HG02588 (cell line): Measurements from ENCODE around the gene PLEKHN1.
"Not testable (repeated sequence)": the region's sequence is repeated elsewhere in the genome, so short reads cannot be mapped to it uniquely, and the experiment has no call there.

Source experiments
- ATAC-seq: cut with Tn5 transposase; IDR thresholded peaks from one replicate; pipeline ENCODE4 v1.9.1; 2021; ENCODE audit warnings: mild to moderate bottlenecking, moderate library complexity; ENCODE audit not compliant: unreplicated experiment

Gene PLEKHN1

GRCh38 chr1:941588-942383 lies 24.5 kb upstream of the PLEKHN1 start:
- no peak for ATAC-seq

GRCh38 chr1:942411-942821 lies 23.9 kb upstream of the PLEKHN1 start:
- no peak for ATAC-seq

- ATAC-seq = no peak
Measured at GRCh38 chr1:942864-943533, 23.3 kb upstream of the PLEKHN1 start.

- ATAC-seq = no peak
Measured at GRCh38 chr1:943545-944340, 22.5 kb upstream of the PLEKHN1 start.

- no peak for ATAC-seq
Measured at GRCh38 chr1:944341-945325, 21.6 kb upstream of the PLEKHN1 start.

GRCh38 chr1:945688-946556 lies 20.4 kb upstream of the PLEKHN1 start:
- ATAC-seq = no peak

GRCh38 chr1:946811-947210 lies 19.5 kb upstream of the PLEKHN1 start:
- ATAC-seq = not testable (repeated sequence)

GRCh38 chr1:947958-948357 lies 18.3 kb upstream of the PLEKHN1 start:
- ATAC-seq = no peak

- no peak for ATAC-seq
Measured at GRCh38 chr1:950268-950667, 16.0 kb upstream of the PLEKHN1 start.

- no peak for ATAC-seq
Measured at GRCh38 chr1:950881-951280, 15.4 kb upstream of the PLEKHN1 start.

GRCh38 chr1:951364-951763 lies 14.9 kb upstream of the PLEKHN1 start:
- ATAC-seq = no peak

GRCh38 chr1:952201-952600 lies 14.1 kb upstream of the PLEKHN1 start:
- no peak for ATAC-seq

GRCh38 chr1:952603-953002 lies 13.7 kb upstream of the PLEKHN1 start:
- no peak for ATAC-seq

- ATAC-seq = no peak
Measured at GRCh38 chr1:953524-954320, 12.6 kb upstream of the PLEKHN1 start.

- no peak for ATAC-seq
Measured at GRCh38 chr1:954927-955326, 11.4 kb upstream of the PLEKHN1 start.

GRCh38 chr1:955474-955873 lies 10.8 kb upstream of the PLEKHN1 start:
- no peak for ATAC-seq

- no peak for ATAC-seq
Measured at GRCh38 chr1:956636-957035, 9.6 kb upstream of the PLEKHN1 start.

GRCh38 chr1:958823-959730 lies 7.2 kb upstream of the PLEKHN1 start, which contains the start of gene NOC2L:
Gene NOC2L, minus strand, starts transcription at chr1:959256. Its CDS starts 16 bp downstream, at chr1:959240.
- ATAC-seq = peak; percentile 58
